ENCODE data around the gene B9D2. TPM values are rescaled to one million over a fixed set of nuclear protein-coding genes. Genes with fewer than 3 reads are reported as not detected.
A peak's percentile ranks its signal among the peaks of the same experiment; 100 is the strongest.

B9D2 gene
- polyA plus RNA-seq, 3 donors, result 12.2 to 32.5 (median 25.1) TPM

- Mint-ChIP-seq H3K36me3 (peaks cover 15 to 30% of the 10 kb centered on the region in 2 donors), H3K9me3 (peaks cover 0 to 1% (median 0%) of the 10 kb centered on the region in 7 donors), H3K4me1 (peaks cover 42% of the 10 kb centered on the region), H3K4me3 (peak overlapping the region; percentile 97), H3K27ac (peak overlapping the region in 5 of 7 donors; percentile 73 to 100 (median 98)), H3K27me3 (ENCODE audit: low read depth in 3 of 3) (no peaks in the 10 kb centered on the region)
- H3K27ac ChIP-seq (ENCODE audit: low read depth in 1 of 2, low read length in 2 of 2), result peak overlapping the region in 1 of 2 donors; percentile 97
- peaks cover 11 to 25% of the 10 kb centered on the region in 2 donors for H3K36me3 ChIP-seq (replicated peaks in 1 of 2; ENCODE audit: control insufficient read depth in 1 of 2, insufficient read depth in 2 of 2, low read length in 2 of 2)
- H4K20me1 ChIP-seq (ENCODE audit: insufficient read depth, low read length), result peaks cover 7% of the 10 kb centered on the region
- H3K27me3 ChIP-seq (ENCODE audit: control insufficient read depth in 2 of 2, insufficient read depth in 2 of 2, low read length in 2 of 2), result no peaks in the 10 kb centered on the region
- DNase-seq, result no peak
- H3K4me2 ChIP-seq (replicated peaks; ENCODE audit: extremely low read depth, low read length, poor library complexity, severe bottlenecking), result peak overlapping the region; percentile 88
- TF ChIP-seq CTCF (IDR thresholded peaks at IDR 0.05), result no peak
- H2AFZ ChIP-seq (ENCODE audit: insufficient read depth, low read depth, low read length, poor library complexity, severe bottlenecking), result no peak overlapping the region
- H3K4me3 ChIP-seq (replicated peaks in 1 of 3; ENCODE audit: low read depth in 2 of 3, low read length in 3 of 3), result peak overlapping the region; percentile 87 to 95 (median 95)
- H3K79me2 ChIP-seq (ENCODE audit: insufficient read depth, low read length), result peaks cover 85% of the 10 kb centered on the region
- intact Hi-C loops (cut with micrococcal nuclease), result loop anchor here in 1 of 2 donors (5.0 kb wide), 2 partner anchors 34 to 36 kb away; partner anchors contain the start of gene B9D2
- peak overlapping the region; percentile 87 for H3K9ac ChIP-seq (ENCODE audit: insufficient read depth, low read length, poor library complexity, severe bottlenecking)
- H3K4me1 ChIP-seq (ENCODE audit: control insufficient read depth in 1 of 2, insufficient read depth in 2 of 2, low read length in 2 of 2), result peaks cover 29 to 30% of the 10 kb centered on the region in 2 donors
- no peaks in the 10 kb centered on the region for H3K9me3 ChIP-seq (replicated peaks in 1 of 2; ENCODE audit: control insufficient read depth in 1 of 2, insufficient read depth in 1 of 2, low read length in 2 of 2)
- WGBS (ENCODE audit: insufficient coverage), result no CpG with 5 or more reads among the region's 3 CpGs
Observed at GRCh38 chr19:41398598-41398997, 34.6 kb upstream of the B9D2 start.

- H3K36me3 Mint-ChIP-seq, result peaks cover 12 to 30% of the 10 kb centered on the region in 2 donors
- 0% methylated on average over 1 of the region's 5 CpGs for WGBS (ENCODE audit: insufficient coverage)
- H3K4me2 ChIP-seq (replicated peaks; ENCODE audit: extremely low read depth, low read length, poor library complexity, severe bottlenecking), result peak overlapping the region; percentile 88
- H3K4me3 Mint-ChIP-seq, result peak overlapping the region; percentile 97
- peak in 1 of 3 donors; percentile 21 for DNase-seq
- peak overlapping the region; percentile 91 for H2AFZ ChIP-seq (ENCODE audit: insufficient read depth, low read depth, low read length, poor library complexity, severe bottlenecking)
- H3K4me1 ChIP-seq (ENCODE audit: control insufficient read depth in 1 of 2, insufficient read depth in 2 of 2, low read length in 2 of 2), result peaks cover 29 to 30% of the 10 kb centered on the region in 2 donors
- H3K4me1 Mint-ChIP-seq, result peaks cover 42% of the 10 kb centered on the region
- H3K27me3 ChIP-seq (ENCODE audit: control insufficient read depth in 2 of 2, insufficient read depth in 2 of 2, low read length in 2 of 2), result no peaks in the 10 kb centered on the region
- peaks cover 7% of the 10 kb centered on the region for H4K20me1 ChIP-seq (ENCODE audit: insufficient read depth, low read length)
- H3K9me3 ChIP-seq (replicated peaks in 1 of 2; ENCODE audit: control insufficient read depth in 1 of 2, insufficient read depth in 1 of 2, low read length in 2 of 2), result no peaks in the 10 kb centered on the region
- intact Hi-C loops (cut with micrococcal nuclease), result loop anchor here in 1 of 2 donors (5.0 kb wide), 2 partner anchors 34 to 36 kb away; partner anchors contain the start of gene B9D2
- peak overlapping the region; percentile 80 to 97 for H3K27ac ChIP-seq (ENCODE audit: low read depth in 1 of 2, low read length in 2 of 2)
- peaks cover 0 to 5% (median 0%) of the 10 kb centered on the region in 7 donors for H3K9me3 Mint-ChIP-seq
- peak overlapping the region; percentile 98 to 100 (median 99) for H3K27ac Mint-ChIP-seq
- H3K27me3 Mint-ChIP-seq (ENCODE audit: low read depth in 3 of 3), result no peaks in the 10 kb centered on the region
- peak overlapping the region; percentile 87 for H3K9ac ChIP-seq (ENCODE audit: insufficient read depth, low read length, poor library complexity, severe bottlenecking)
- TF ChIP-seq CTCF (IDR thresholded peaks at IDR 0.05), result no peak
- peaks cover 79% of the 10 kb centered on the region for H3K79me2 ChIP-seq (ENCODE audit: insufficient read depth, low read length)
- H3K4me3 ChIP-seq (replicated peaks in 1 of 3; ENCODE audit: low read depth in 2 of 3, low read length in 3 of 3), result peak overlapping the region; percentile 87 to 95 (median 95)
- peaks cover 9 to 20% of the 10 kb centered on the region in 2 donors for H3K36me3 ChIP-seq (replicated peaks in 1 of 2; ENCODE audit: control insufficient read depth in 1 of 2, insufficient read depth in 2 of 2, low read length in 2 of 2)
Observed at GRCh38 chr19:41398050-41398418, 34.1 kb upstream of the B9D2 start.
